DND-41 (cell line): ENCODE measurements around the gene WNK4.
A peak's percentile ranks its signal among the peaks of the same experiment; 100 is the strongest.

Experiments used
- ATAC-seq: fragments of 200-7000 bp; cut with Tn5 transposase; 3 replicates; pipeline ENCODE4 v1.9.1; 2021; ENCODE audit warnings: low read depth; ENCODE audit not compliant: insufficient read depth
- DNase-seq: peaks from one replicate; pipeline ENCODE4 v3.0.0-alpha.2; 2020
- H2AFZ ChIP-seq: 2 replicates; pipeline ENCODE4 v1.6.0; 2012; ENCODE audit warnings: low read depth, low read length
- H3K27ac ChIP-seq: 2 replicates; pipeline ENCODE4 v1.5.1; 2012; ENCODE audit warnings: low read length, inconsistent platforms
- H3K27me3 ChIP-seq: fragments of 200-600 bp; sonication (generic); 2 replicates; pipeline ENCODE4 v1.6.0; 2012; ENCODE audit warnings: low read length, mild to moderate bottlenecking, inconsistent platforms; ENCODE audit not compliant: insufficient read depth, poor library complexity
- H3K36me3 ChIP-seq: 2 replicates; pipeline ENCODE4 v1.5.1; 2012; ENCODE audit warnings: low read length, inconsistent platforms; ENCODE audit not compliant: insufficient read depth
- H3K4me1 ChIP-seq: 2 replicates; pipeline ENCODE4 v1.5.1; 2012; ENCODE audit warnings: mild to moderate bottlenecking, low read length; ENCODE audit not compliant: insufficient read depth
- H3K4me2 ChIP-seq: 2 replicates; pipeline ENCODE4 v1.6.0; 2012; ENCODE audit warnings: mild to moderate bottlenecking, moderate library complexity, low read length, inconsistent platforms; ENCODE audit not compliant: insufficient read depth
- H3K4me3 ChIP-seq, 2 experiments: fragments of 200-600 bp in 1 of 2; shearing (Covaris generic) in 1 of 2; 2 replicates each; pipeline ENCODE4 v1.5.1; 2012 to 2016; ENCODE audit warnings: inconsistent platforms in 2 of 2, low read length in 2 of 2, mild to moderate bottlenecking in 2 of 2, low read depth in 1 of 2, moderate library complexity in 1 of 2
- H3K79me2 ChIP-seq: 2 replicates; pipeline ENCODE4 v1.6.0; 2012; ENCODE audit warnings: low read length, inconsistent platforms; ENCODE audit not compliant: insufficient read depth
- H3K9ac ChIP-seq: 2 replicates; pipeline ENCODE4 v1.6.0; 2012; ENCODE audit warnings: low read depth, mild to moderate bottlenecking, inconsistent platforms, low read length, moderate library complexity
- H3K9me3 ChIP-seq: 2 replicates; pipeline ENCODE4 v1.5.1; 2012; ENCODE audit warnings: low read length, moderate library complexity, mild to moderate bottlenecking, inconsistent platforms; ENCODE audit not compliant: insufficient read depth, severe bottlenecking
- H4K20me1 ChIP-seq: 2 replicates; pipeline ENCODE4 v1.6.0; 2012; ENCODE audit warnings: low read length; ENCODE audit not compliant: insufficient read depth
- CTCF ChIP-seq: IDR thresholded peaks from 2 replicates; pipeline ENCODE4 v1.5.1; 2012; ENCODE audit warnings: borderline replicate concordance, low read length, moderate library complexity, mild to moderate bottlenecking; ENCODE audit not compliant: poor library complexity, severe bottlenecking; ENCODE audit errors: extremely low read depth
- EZH2 ChIP-seq: IDR thresholded peaks from 3 replicates; pipeline ENCODE4 v1.6.1; 2012; ENCODE audit warnings: borderline replicate concordance, low read depth, mild to moderate bottlenecking, moderate library complexity, low read length, inconsistent platforms; ENCODE audit not compliant: severe bottlenecking

The WNK4 gene

GRCh38 chr17:42827472-42827871, 47.1 kb downstream of the WNK4 start:
- no peaks in the 10 kb centered on the region for H4K20me1 ChIP-seq
- H3K9me3 ChIP-seq: no peaks in the 10 kb centered on the region
- H3K36me3 ChIP-seq: 0 out of 2 replicates have a peak, but pooled peaks cover 5% of the 10 kb centered on the region
- peaks cover 33% of the 10 kb centered on the region for H3K4me1 ChIP-seq
- DNase-seq (no peak), ATAC-seq (no peak)
- H2AFZ ChIP-seq: no peak overlapping the region
- H3K9ac ChIP-seq: no peak overlapping the region
- no peak overlapping the region for H3K4me2 ChIP-seq
- no peaks in the 10 kb centered on the region for H3K27me3 ChIP-seq
- TF ChIP-seq CTCF: no peak
- no peak for TF ChIP-seq EZH2
- peaks cover 22% of the 10 kb centered on the region for H3K79me2 ChIP-seq
- no peak overlapping the region for H3K4me3 ChIP-seq
- H3K27ac ChIP-seq: no peak overlapping the region

GRCh38 chr17:42830971-42831370, 50.6 kb downstream of the WNK4 start:
- DNase-seq (no peak), ATAC-seq (no peak)
- H2AFZ ChIP-seq: no peak overlapping the region
- no peaks in the 10 kb centered on the region for H3K9me3 ChIP-seq
- TF ChIP-seq EZH2 (no peak), CTCF (no peak)
- no peaks in the 10 kb centered on the region for H3K27me3 ChIP-seq
- peaks cover 4% of the 10 kb centered on the region for H4K20me1 ChIP-seq
- peaks cover 35% of the 10 kb centered on the region for H3K4me1 ChIP-seq
- H3K27ac ChIP-seq: no peak overlapping the region
- peaks cover 40% of the 10 kb centered on the region for H3K79me2 ChIP-seq
- no peak overlapping the region for H3K9ac ChIP-seq
- no peak overlapping the region for H3K4me2 ChIP-seq
- peaks cover 21% of the 10 kb centered on the region for H3K36me3 ChIP-seq
- no peak overlapping the region for H3K4me3 ChIP-seq

GRCh38 chr17:42832213-42832933, 52.0 kb downstream of the WNK4 start:
- DNase-seq (no peak), ATAC-seq (peak; percentile 29)
- Histone ChIP-seq H3K27ac (peak overlapping the region; percentile 88), H4K20me1 (peaks cover 4% of the 10 kb centered on the region), H3K4me3 (peak overlapping the region; percentile 62 to 90), H2AFZ (peak overlapping the region; percentile 97), H3K9ac (peak overlapping the region; percentile 78), H3K4me2 (peak overlapping the region; percentile 88), H3K79me2 (peaks cover 46% of the 10 kb centered on the region), H3K27me3 (no peaks in the 10 kb centered on the region), H3K36me3 (peaks cover 31% of the 10 kb centered on the region), H3K9me3 (no peaks in the 10 kb centered on the region), H3K4me1 (peaks cover 41% of the 10 kb centered on the region)
- TF ChIP-seq CTCF: no peak
- no peak for TF ChIP-seq EZH2
